B cell (primary cell): ENCODE measurements around the gene CRLF2. TPM values are rescaled to one million over a fixed set of nuclear protein-coding genes. Genes with fewer than 3 reads are reported as not detected.

ENCODE experiments used
- ATAC-seq: fragments of 200-7000 bp; cut with Tn5 transposase; one replicate; pipeline ENCODE4 v1.10.0; 2021; ENCODE audit warnings: low read depth, mild to moderate bottlenecking, moderate number of reproducible peaks, moderate library complexity
- CTCF ChIA-PET: fragments of 350-600 bp; sonication (Branson Sonifier 250); formaldehyde crosslinking; loops from one replicate; lab custom pipeline; 2021; ENCODE audit warnings: antibody characterized with exemption, inconsistent platforms; lab: Charles Lee
- POLR2A ChIA-PET: fragments of 350-600 bp; sonication (Branson Sonifier 250); formaldehyde crosslinking; loops from one replicate; lab custom pipeline; 2021; ENCODE audit warnings: antibody characterized with exemption; lab: Charles Lee
- DNase-seq: peaks from one replicate; pipeline ENCODE4 v3.0.0; 2013
- H2AFZ ChIP-seq: 2 replicates; pipeline ENCODE4 v1.6.1; 2012; ENCODE audit warnings: mild to moderate bottlenecking, low read depth, low read length; ENCODE audit not compliant: insufficient read depth, poor library complexity, severe bottlenecking
- H3K27ac ChIP-seq, 2 donors: 1 replicate in 1 of 2; 2 replicates in 1 of 2; pipeline ENCODE4 v1.5.1; 2012 to 2013; ENCODE audit warnings: low read length in 2 of 2, mild to moderate bottlenecking in 2 of 2, moderate library complexity in 1 of 2
- H3K27me3 ChIP-seq, 4 experiments: fragments of 200-600 bp in 1 of 4; sonication (generic) in 1 of 4; replicated peaks in 1 of 4; 1 replicate in 2 of 4; 2 replicates in 2 of 4; pipeline versions ENCODE4 v1.6.1 to v1.7.0; 2013 to 2016; ENCODE audit warnings: low read length in 3 of 4, mild to moderate bottlenecking in 2 of 4, mixed read lengths in 1 of 4, moderate library complexity in 1 of 4; ENCODE audit not compliant: insufficient read depth in 4 of 4, control insufficient read depth in 3 of 4; ENCODE audit errors: control extremely low read depth in 1 of 4
- H3K36me3 ChIP-seq, 2 experiments: replicated peaks in 1 of 2; 1 replicate in 1 of 2; 2 replicates in 1 of 2; pipeline versions ENCODE4 v1.6.1 to v1.7.1; 2013; ENCODE audit warnings: low read length in 1 of 2; ENCODE audit not compliant: insufficient read depth in 2 of 2, control insufficient read depth in 1 of 2; ENCODE audit errors: control extremely low read depth in 1 of 2, extremely low read depth in 1 of 2
- H3K4me1 ChIP-seq, 2 donors: fragments of 200-600 bp in 1 of 2; sonication (generic) in 1 of 2; 1 replicate in 1 of 2; 2 replicates in 1 of 2; pipeline versions ENCODE4 v1.5.1 to v1.6.1; 2013 to 2017; ENCODE audit warnings: low read length in 2 of 2; ENCODE audit not compliant: control insufficient read depth in 2 of 2, insufficient read depth in 2 of 2
- H3K4me2 ChIP-seq: replicated peaks from 2 replicates; pipeline ENCODE3; 2012; ENCODE audit warnings: mild to moderate bottlenecking, low read depth, low read length; ENCODE audit not compliant: poor library complexity, severe bottlenecking
- H3K4me3 ChIP-seq, 5 experiments: fragments of 200-600 bp in 1 of 5; sonication (generic) in 1 of 5; 1 replicate in 3 of 5; 2 replicates in 2 of 5; pipeline versions ENCODE4 v1.5.1 to v1.7.0; 2011 to 2016; ENCODE audit warnings: low read length in 4 of 5, mild to moderate bottlenecking in 4 of 5, low read depth in 2 of 5, control low read depth in 1 of 5, moderate library complexity in 1 of 5; ENCODE audit not compliant: insufficient read depth in 1 of 5; ENCODE audit errors: control extremely low read depth in 1 of 5, extremely low read depth in 1 of 5
- H3K79me2 ChIP-seq: fragments of 200-600 bp; sonication (generic); one replicate; pipeline ENCODE4 v1.6.0; 2016; ENCODE audit warnings: low read length; ENCODE audit not compliant: control insufficient read depth, insufficient read depth
- H3K9ac ChIP-seq: fragments of 200-600 bp; sonication (generic); 2 replicates; pipeline ENCODE4 v1.6.1; 2017; ENCODE audit warnings: mild to moderate bottlenecking, low read length, moderate library complexity
- H3K9me3 ChIP-seq, 3 donors: one replicate each; pipeline versions ENCODE4 v1.6.1 to v1.7.1; 2013; ENCODE audit warnings: low read length in 2 of 3; ENCODE audit not compliant: control insufficient read depth in 2 of 3, insufficient read depth in 1 of 3; ENCODE audit errors: control extremely low read depth in 1 of 3
- H4K20me1 ChIP-seq: 2 replicates; pipeline ENCODE4 v1.6.0; 2012; ENCODE audit warnings: mild to moderate bottlenecking, low read length; ENCODE audit not compliant: insufficient read depth, control insufficient read depth, poor library complexity, severe bottlenecking
- H3K27ac Mint-ChIP-seq: one replicate; pipeline ENCODE4 v1.8.0; 2021; ENCODE audit warnings: mixed read lengths
- H3K27me3 Mint-ChIP-seq: one replicate; pipeline ENCODE4 v1.8.0; 2021; ENCODE audit warnings: mixed read lengths
- H3K4me1 Mint-ChIP-seq: one replicate; pipeline ENCODE4 v1.8.0; 2021; ENCODE audit warnings: mixed read lengths
- H3K4me3 Mint-ChIP-seq: one replicate; pipeline ENCODE4 v1.8.0; 2021; ENCODE audit warnings: mixed read lengths
- H3K9me3 Mint-ChIP-seq: one replicate; pipeline ENCODE4 v1.8.0; 2022; ENCODE audit warnings: mixed read lengths; ENCODE audit not compliant: insufficient read depth
- CTCF ChIP-seq: fragments of 200-600 bp; IDR thresholded peaks from one replicate; pipeline ENCODE4 v1.8.0; 2022; ENCODE audit warnings: antibody characterized with exemption, mild to moderate bottlenecking
- EZH2 ChIP-seq: IDR thresholded peaks from 2 replicates; pipeline ENCODE4 v1.6.1; 2012; ENCODE audit warnings: borderline replicate concordance, low read depth, mild to moderate bottlenecking, moderate library complexity, low read length; ENCODE audit not compliant: insufficient read depth, poor library complexity, severe bottlenecking
- WGBS: methylation state at CpG from one replicate; pipeline ENCODE4 v1.1.5; 2013; ENCODE audit warnings: missing lambda C conversion rate; ENCODE audit not compliant: insufficient coverage; 5-methylcytosine and 5-hydroxymethylcytosine counted together
- intact Hi-C: fragments of 100-400 bp; cut with micrococcal nuclease; formaldehyde crosslinking; loops from one replicate; pipeline ENCODE4 v1.10.0; 2022
- polyA plus RNA-seq: library from polyadenylated mRNA; depleted of rRNA; stranded (reverse); fragments of >200 nt; gene quantifications from 2 replicates; pipeline ENCODE4 v1.2.3, GENCODE V29; 2012
- total RNA-seq, 2 donors: library from RNA; stranded (reverse); fragments of 120-200 nt in 1 of 2; gene quantifications; 1 replicate in 1 of 2; 2 replicates in 1 of 2; pipeline versions ENCODE4 v1.2.3 to v1.2.4, GENCODE V29; 2013 to 2022

Gene CRLF2
- total and polyA plus RNA-seq, 2 donors (not counting 1 experiment from before 2014, with no cell fraction given), result not detected

- Histone ChIP-seq H3K4me2 (no peak overlapping the region), H3K36me3 (no peaks in the 10 kb centered on the region), H3K4me1 (peaks cover 0 to 5% of the 10 kb centered on the region in 2 donors), H3K79me2 (no peaks in the 10 kb centered on the region), H3K27ac (no peak overlapping the region), H3K9me3 (no peaks in the 10 kb centered on the region), H3K9ac (no peak overlapping the region), H3K4me3 (no peak overlapping the region), H3K27me3 (peaks cover 0 to 4% (median 0%) of the 10 kb centered on the region in 4 experiments), H2AFZ (no peak overlapping the region), H4K20me1 (no peaks in the 10 kb centered on the region)
- ATAC-seq, result no peak
- TF ChIP-seq CTCF, result no peak
- TF ChIP-seq EZH2, result no peak
- H3K27me3 Mint-ChIP-seq, result peaks cover 9% of the 10 kb centered on the region
- intact Hi-C loops, result no loop called here
- CTCF ChIA-PET, result no interaction called here
- H3K4me3 Mint-ChIP-seq, result no peak overlapping the region
- H3K9me3 Mint-ChIP-seq, result no peaks in the 10 kb centered on the region
- no peak overlapping the region for H3K27ac Mint-ChIP-seq
- POLR2A ChIA-PET, result no interaction called here
- no peak for DNase-seq
- 100% methylated on average over 11 of the region's 11 CpGs for WGBS
- H3K4me1 Mint-ChIP-seq, result peaks cover 3% of the 10 kb centered on the region
These were observed 42.2 kb downstream of the CRLF2 start for GRCh38 chrX:1170243-1170642.

- Histone ChIP-seq H3K9me3 (peaks cover 0 to 3% (median 0%) of the 10 kb centered on the region in 3 donors), H3K36me3 (no peaks in the 10 kb centered on the region)
These were observed 43.3 kb downstream of the CRLF2 start for GRCh38 chrX:1169189-1169588.

More at GRCh38 chrX:1169189-1169588, 43.3 kb downstream of the CRLF2 start:
- DNase-seq, result no peak
- Histone ChIP-seq H4K20me1 (no peaks in the 10 kb centered on the region), H3K9ac (no peak overlapping the region), H3K4me3 (no peak overlapping the region), H3K27ac (no peak overlapping the region), H3K79me2 (no peaks in the 10 kb centered on the region), H3K4me1 (peaks cover 0 to 9% of the 10 kb centered on the region in 2 donors), H3K4me2 (no peak overlapping the region), H3K27me3 (peaks cover 0 to 4% (median 0%) of the 10 kb centered on the region in 4 experiments), H2AFZ (no peak overlapping the region)
- no peak for ATAC-seq
- H3K27me3 Mint-ChIP-seq, result peaks cover 9% of the 10 kb centered on the region
- ChIA-PET CTCF (no interaction called here), POLR2A (no interaction called here)
- H3K4me3 Mint-ChIP-seq, result no peak overlapping the region
- TF ChIP-seq EZH2 (no peak), CTCF (no peak)
- WGBS, result 100% methylated on average over 6 of the region's 7 CpGs
- no peak overlapping the region for H3K27ac Mint-ChIP-seq
- intact Hi-C loops, result no loop called here
- no peaks in the 10 kb centered on the region for H3K9me3 Mint-ChIP-seq
- H3K4me1 Mint-ChIP-seq, result peaks cover 7% of the 10 kb centered on the region
